HEK293 (cell line): ENCODE results near the gene KLHL11.
A peak's percentile ranks its signal among the peaks of the same experiment; 100 is the strongest.

Source experiments
- CTCF ChIA-PET: fragments of 350-600 bp; formaldehyde crosslinking; extraction: SDS; loops from one replicate; lab custom pipeline; 2021; ENCODE audit warnings: antibody characterized with exemption; lab: Yijun Ruan, JAX
- POLR2A ChIA-PET: fragments of 300-600 bp; formaldehyde crosslinking; extraction: SDS; loops from one replicate; lab custom pipeline; 2020; ENCODE audit warnings: antibody characterized with exemption, inconsistent platforms; lab: Yijun Ruan, JAX
- H3K27ac ChIP-seq: fragments of 200-500 bp; sonication (Bioruptor generic); 2 replicates; pipeline ENCODE4 v1.5.1; 2014; ENCODE audit warnings: low read depth, low read length, control low read depth, inconsistent platforms; ENCODE audit errors: extremely low read depth
- H3K36me3 ChIP-seq, 2 experiments: fragments of 200-500 bp in 1 of 2; sonication (Bioruptor generic) in 1 of 2; 1 replicate in 1 of 2; 2 replicates in 1 of 2; pipeline ENCODE4 v1.5.1; 2014 to 2017; ENCODE audit warnings: inconsistent platforms in 2 of 2, low read length in 2 of 2; ENCODE audit not compliant: control insufficient read depth in 2 of 2, insufficient read depth in 1 of 2
- H3K4me1 ChIP-seq: fragments of 200-500 bp; sonication (Bioruptor generic); 2 replicates; pipeline ENCODE4 v1.5.1; 2014; ENCODE audit warnings: mild to moderate bottlenecking, low read length, inconsistent platforms; ENCODE audit not compliant: control insufficient read depth, insufficient read depth
- H3K4me3 ChIP-seq: 2 replicates; pipeline ENCODE4 v1.5.1; 2011; ENCODE audit warnings: low read depth, mild to moderate bottlenecking, control low read depth, low read length, moderate library complexity
- H3K9me3 ChIP-seq: fragments of 200-500 bp; sonication (Bioruptor generic); 2 replicates; pipeline ENCODE4 v1.5.1; 2014; ENCODE audit warnings: low read depth, low read length, inconsistent platforms; ENCODE audit not compliant: control insufficient read depth, insufficient read depth
- BCL11A ChIP-seq: fragments of 450-650 bp; formaldehyde crosslinking; IDR thresholded peaks from 2 replicates; pipeline ENCODE4 v1.5.1; 2016; ENCODE audit warnings: low read depth, missing biosample characterization, missing genetic modification characterization
- GLIS1 ChIP-seq: fragments of 450-650 bp; formaldehyde crosslinking; IDR thresholded peaks from 2 replicates; pipeline ENCODE4 v1.5.1; 2016; ENCODE audit warnings: missing biosample characterization, missing genetic modification characterization
- PRDM1 ChIP-seq: fragments of 450-650 bp; formaldehyde crosslinking; IDR thresholded peaks from 2 replicates; pipeline ENCODE4; 2016; ENCODE audit warnings: missing biosample characterization, missing genetic modification characterization
- REPIN1 ChIP-seq: fragments of 450-650 bp; formaldehyde crosslinking; IDR thresholded peaks from 2 replicates; pipeline ENCODE4 v1.5.1; 2017; ENCODE audit warnings: missing biosample characterization, missing genetic modification characterization, low read depth
- SCRT1 ChIP-seq: fragments of 450-650 bp; formaldehyde crosslinking; IDR thresholded peaks from 2 replicates; pipeline ENCODE4 v1.5.1; 2016; ENCODE audit warnings: missing biosample characterization, missing genetic modification characterization, borderline replicate concordance
- SCRT2 ChIP-seq: fragments of 450-650 bp; formaldehyde crosslinking; IDR thresholded peaks from 2 replicates; pipeline ENCODE4 v1.5.1; 2016; ENCODE audit warnings: missing biosample characterization, missing genetic modification characterization
- SP2 ChIP-seq: fragments of 450-650 bp; formaldehyde crosslinking; IDR thresholded peaks from 2 replicates; pipeline ENCODE4 v1.5.1; 2016; ENCODE audit warnings: missing biosample characterization, missing genetic modification characterization
- ZFP3 ChIP-seq: fragments of 450-650 bp; formaldehyde crosslinking; IDR thresholded peaks from 2 replicates; pipeline ENCODE4 v1.5.1; 2016; ENCODE audit warnings: low read depth, missing biosample characterization, missing genetic modification characterization
- ZIC2 ChIP-seq: fragments of 450-650 bp; formaldehyde crosslinking; IDR thresholded peaks from 2 replicates; pipeline ENCODE4 v1.5.1; 2016; ENCODE audit warnings: missing biosample characterization, missing genetic modification characterization
- ZNF10 ChIP-seq: fragments of 450-650 bp; formaldehyde crosslinking; IDR thresholded peaks from 2 replicates; pipeline ENCODE4 v1.5.1; 2017; ENCODE audit warnings: missing biosample characterization, missing genetic modification characterization
- ZNF121 ChIP-seq: fragments of 450-650 bp; formaldehyde crosslinking; IDR thresholded peaks from 2 replicates; pipeline ENCODE4 v1.5.1; 2016; ENCODE audit warnings: missing biosample characterization, missing genetic modification characterization
- ZNF341 ChIP-seq: fragments of 450-650 bp; formaldehyde crosslinking; IDR thresholded peaks from 2 replicates; pipeline ENCODE4; 2016; ENCODE audit warnings: low read depth, missing biosample characterization, missing genetic modification characterization
- ZNF423 ChIP-seq: fragments of 450-650 bp; formaldehyde crosslinking; IDR thresholded peaks from 2 replicates; pipeline ENCODE4 v1.5.1; 2016; ENCODE audit warnings: missing biosample characterization, missing genetic modification characterization
- ZNF548 ChIP-seq: fragments of 450-650 bp; formaldehyde crosslinking; IDR thresholded peaks from 2 replicates; pipeline ENCODE4 v1.5.1; 2016; ENCODE audit warnings: missing biosample characterization, missing genetic modification characterization
- ZNF561 ChIP-seq: fragments of 450-650 bp; IDR thresholded peaks from 2 replicates; pipeline ENCODE4 v1.5.1; 2018; ENCODE audit warnings: missing biosample characterization, missing genetic modification characterization, borderline replicate concordance
- ZNF600 ChIP-seq: fragments of 450-650 bp; formaldehyde crosslinking; IDR thresholded peaks from 2 replicates; pipeline ENCODE4 v1.5.1; 2016; ENCODE audit warnings: missing biosample characterization, missing genetic modification characterization
- ZNF664 ChIP-seq: fragments of 450-650 bp; formaldehyde crosslinking; IDR thresholded peaks from 2 replicates; pipeline ENCODE4 v1.5.1; 2016; ENCODE audit warnings: missing biosample characterization, missing genetic modification characterization
- ZSCAN16 ChIP-seq: fragments of 450-650 bp; formaldehyde crosslinking; IDR thresholded peaks from 2 replicates; pipeline ENCODE4 v1.5.1; 2016; ENCODE audit warnings: missing biosample characterization, missing genetic modification characterization
- TF ChIP-seq, protein P1 (sequence below): fragments of 450-650 bp; formaldehyde crosslinking; IDR thresholded peaks from 2 replicates; pipeline ENCODE4 v1.5.1; 2017; ENCODE audit warnings: missing biosample characterization, missing genetic modification characterization
- TF ChIP-seq, protein P2 (sequence below): fragments of 450-650 bp; formaldehyde crosslinking; IDR thresholded peaks from 2 replicates; pipeline ENCODE4 v1.5.1; 2016; ENCODE audit warnings: missing biosample characterization, missing genetic modification characterization
- TF ChIP-seq, protein P3 (sequence below): fragments of 450-650 bp; formaldehyde crosslinking; IDR thresholded peaks from 2 replicates; pipeline ENCODE4 v1.5.1; 2016; ENCODE audit warnings: missing biosample characterization, missing genetic modification characterization
- TF ChIP-seq, protein P4 (sequence below): fragments of 450-650 bp; formaldehyde crosslinking; IDR thresholded peaks from 2 replicates; pipeline ENCODE4 v1.5.1; 2017; ENCODE audit warnings: missing biosample characterization, missing genetic modification characterization
- TF ChIP-seq, protein P5 (sequence below): fragments of 450-650 bp; formaldehyde crosslinking; IDR thresholded peaks from 2 replicates; pipeline ENCODE4 v1.5.1; 2017; ENCODE audit warnings: missing biosample characterization, missing genetic modification characterization
- TF ChIP-seq, protein P6 (sequence below): fragments of 450-650 bp; formaldehyde crosslinking; IDR thresholded peaks from 2 replicates; pipeline ENCODE4 v1.5.1; 2016; ENCODE audit warnings: missing biosample characterization, missing genetic modification characterization

The KLHL11 gene

GRCh38 chr17:41865596-41865893 lies 322 bp upstream of the KLHL11 start:
- CTCF ChIA-PET = no interaction called here
- TF ChIP-seq, protein P1, sequence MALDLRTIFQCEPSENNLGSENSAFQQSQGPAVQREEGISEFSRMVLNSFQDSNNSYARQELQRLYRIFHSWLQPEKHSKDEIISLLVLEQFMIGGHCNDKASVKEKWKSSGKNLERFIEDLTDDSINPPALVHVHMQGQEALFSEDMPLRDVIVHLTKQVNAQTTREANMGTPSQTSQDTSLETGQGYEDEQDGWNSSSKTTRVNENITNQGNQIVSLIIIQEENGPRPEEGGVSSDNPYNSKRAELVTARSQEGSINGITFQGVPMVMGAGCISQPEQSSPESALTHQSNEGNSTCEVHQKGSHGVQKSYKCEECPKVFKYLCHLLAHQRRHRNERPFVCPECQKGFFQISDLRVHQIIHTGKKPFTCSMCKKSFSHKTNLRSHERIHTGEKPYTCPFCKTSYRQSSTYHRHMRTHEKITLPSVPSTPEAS = no peak
- TF ChIP-seq GLIS1 (peak; percentile 99), ZNF561 (0 out of 2 replicates have a peak, but pooled peaks have one; percentile 3), ZNF600 (peak; percentile 31; the same call in 1 of the 2 replicates), ZNF664 (tag by site-specific recombination) (no peak), SCRT2 (tag by site-specific recombination) (peak; percentile 85), ZIC2 (peak; percentile 91), ZNF423 (tag by site-specific recombination) (0 out of 2 replicates have a peak, but pooled peaks have one; percentile 28), REPIN1 (tag by site-specific recombination) (no peak), ZNF121 (tag by site-specific recombination) (no peak), BCL11A (tag by site-specific recombination) (peak; percentile 61; the same call in 1 of the 2 replicates), ZFP3 (tag by site-specific recombination) (no peak), SCRT1 (tag by site-specific recombination) (peak; percentile 78), ZSCAN16 (tag by site-specific recombination) (peak; percentile 39; the same call in 1 of the 2 replicates)
- TF ChIP-seq, protein P2, sequence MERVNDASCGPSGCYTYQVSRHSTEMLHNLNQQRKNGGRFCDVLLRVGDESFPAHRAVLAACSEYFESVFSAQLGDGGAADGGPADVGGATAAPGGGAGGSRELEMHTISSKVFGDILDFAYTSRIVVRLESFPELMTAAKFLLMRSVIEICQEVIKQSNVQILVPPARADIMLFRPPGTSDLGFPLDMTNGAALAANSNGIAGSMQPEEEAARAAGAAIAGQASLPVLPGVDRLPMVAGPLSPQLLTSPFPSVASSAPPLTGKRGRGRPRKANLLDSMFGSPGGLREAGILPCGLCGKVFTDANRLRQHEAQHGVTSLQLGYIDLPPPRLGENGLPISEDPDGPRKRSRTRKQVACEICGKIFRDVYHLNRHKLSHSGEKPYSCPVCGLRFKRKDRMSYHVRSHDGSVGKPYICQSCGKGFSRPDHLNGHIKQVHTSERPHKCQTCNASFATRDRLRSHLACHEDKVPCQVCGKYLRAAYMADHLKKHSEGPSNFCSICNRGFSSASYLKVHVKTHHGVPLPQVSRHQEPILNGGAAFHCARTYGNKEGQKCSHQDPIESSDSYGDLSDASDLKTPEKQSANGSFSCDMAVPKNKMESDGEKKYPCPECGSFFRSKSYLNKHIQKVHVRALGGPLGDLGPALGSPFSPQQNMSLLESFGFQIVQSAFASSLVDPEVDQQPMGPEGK = 0 out of 2 replicates have a peak, but pooled peaks have one; percentile 25
- TF ChIP-seq, protein P3, sequence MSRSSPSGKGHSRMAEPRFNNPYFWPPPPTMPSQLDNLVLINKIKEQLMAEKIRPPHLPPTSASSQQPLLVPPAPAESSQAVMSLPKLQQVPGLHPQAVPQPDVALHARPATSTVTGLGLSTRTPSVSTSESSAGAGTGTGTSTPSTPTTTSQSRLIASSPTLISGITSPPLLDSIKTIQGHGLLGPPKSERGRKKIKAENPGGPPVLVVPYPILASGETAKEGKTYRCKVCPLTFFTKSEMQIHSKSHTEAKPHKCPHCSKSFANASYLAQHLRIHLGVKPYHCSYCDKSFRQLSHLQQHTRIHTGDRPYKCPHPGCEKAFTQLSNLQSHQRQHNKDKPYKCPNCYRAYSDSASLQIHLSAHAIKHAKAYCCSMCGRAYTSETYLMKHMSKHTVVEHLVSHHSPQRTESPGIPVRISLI (tag by site-specific recombination) = no peak
- TF ChIP-seq, all 188 proteins: peak for 10
- POLR2A ChIA-PET = interaction anchor here (0.7 to 2.5 kb wide), 17 partner anchors 8 to 177 kb away, joined by 3 to 25 read pairs (median 4); partner anchors contain the start of genes ACLY, EIF1, FKBP10 and KLHL10
- Histone ChIP-seq H3K27ac (no peak overlapping the region), H3K4me1 (peaks cover 16% of the 10 kb centered on the region), H3K36me3 (peaks cover 22 to 37% of the 10 kb centered on the region in 2 experiments), H3K9me3 (no peaks in the 10 kb centered on the region), H3K4me3 (peak overlapping the region; percentile 33)

- H3K4me1 ChIP-seq = peaks cover 21% of the 10 kb centered on the region
- ChIA-PET POLR2A (interaction anchor here (0.5 to 2.5 kb wide), 25 partner anchors 9 to 559 kb away, joined by 3 to 25 read pairs (median 4); partner anchors contain the start of genes ACLY, CAVIN1, FKBP10 and HAP1), CTCF (interaction anchor here (0.6 to 1.5 kb wide), 10 partner anchors 15 to 1201 kb away, joined by 3 to 10 read pairs (median 4); partner anchors contain the start of gene KLHL10)
- peak overlapping the region; percentile 96 for H3K4me3 ChIP-seq
- H3K9me3 ChIP-seq = no peaks in the 10 kb centered on the region
- peaks cover 22 to 26% of the 10 kb centered on the region in 2 experiments for H3K36me3 ChIP-seq
- H3K27ac ChIP-seq = peak overlapping the region; percentile 91; the same call in 1 of the 2 replicates
- TF ChIP-seq, protein P4, sequence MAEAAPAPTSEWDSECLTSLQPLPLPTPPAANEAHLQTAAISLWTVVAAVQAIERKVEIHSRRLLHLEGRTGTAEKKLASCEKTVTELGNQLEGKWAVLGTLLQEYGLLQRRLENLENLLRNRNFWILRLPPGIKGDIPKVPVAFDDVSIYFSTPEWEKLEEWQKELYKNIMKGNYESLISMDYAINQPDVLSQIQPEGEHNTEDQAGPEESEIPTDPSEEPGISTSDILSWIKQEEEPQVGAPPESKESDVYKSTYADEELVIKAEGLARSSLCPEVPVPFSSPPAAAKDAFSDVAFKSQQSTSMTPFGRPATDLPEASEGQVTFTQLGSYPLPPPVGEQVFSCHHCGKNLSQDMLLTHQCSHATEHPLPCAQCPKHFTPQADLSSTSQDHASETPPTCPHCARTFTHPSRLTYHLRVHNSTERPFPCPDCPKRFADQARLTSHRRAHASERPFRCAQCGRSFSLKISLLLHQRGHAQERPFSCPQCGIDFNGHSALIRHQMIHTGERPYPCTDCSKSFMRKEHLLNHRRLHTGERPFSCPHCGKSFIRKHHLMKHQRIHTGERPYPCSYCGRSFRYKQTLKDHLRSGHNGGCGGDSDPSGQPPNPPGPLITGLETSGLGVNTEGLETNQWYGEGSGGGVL (tag by site-specific recombination) = peak; percentile 81
- peak; percentile 54 for TF ChIP-seq SP2 (tag by site-specific recombination)
- peak; percentile 32; the same call in 1 of the 2 replicates for TF ChIP-seq ZNF341 (tag by site-specific recombination)
- TF ChIP-seq, protein P5, sequence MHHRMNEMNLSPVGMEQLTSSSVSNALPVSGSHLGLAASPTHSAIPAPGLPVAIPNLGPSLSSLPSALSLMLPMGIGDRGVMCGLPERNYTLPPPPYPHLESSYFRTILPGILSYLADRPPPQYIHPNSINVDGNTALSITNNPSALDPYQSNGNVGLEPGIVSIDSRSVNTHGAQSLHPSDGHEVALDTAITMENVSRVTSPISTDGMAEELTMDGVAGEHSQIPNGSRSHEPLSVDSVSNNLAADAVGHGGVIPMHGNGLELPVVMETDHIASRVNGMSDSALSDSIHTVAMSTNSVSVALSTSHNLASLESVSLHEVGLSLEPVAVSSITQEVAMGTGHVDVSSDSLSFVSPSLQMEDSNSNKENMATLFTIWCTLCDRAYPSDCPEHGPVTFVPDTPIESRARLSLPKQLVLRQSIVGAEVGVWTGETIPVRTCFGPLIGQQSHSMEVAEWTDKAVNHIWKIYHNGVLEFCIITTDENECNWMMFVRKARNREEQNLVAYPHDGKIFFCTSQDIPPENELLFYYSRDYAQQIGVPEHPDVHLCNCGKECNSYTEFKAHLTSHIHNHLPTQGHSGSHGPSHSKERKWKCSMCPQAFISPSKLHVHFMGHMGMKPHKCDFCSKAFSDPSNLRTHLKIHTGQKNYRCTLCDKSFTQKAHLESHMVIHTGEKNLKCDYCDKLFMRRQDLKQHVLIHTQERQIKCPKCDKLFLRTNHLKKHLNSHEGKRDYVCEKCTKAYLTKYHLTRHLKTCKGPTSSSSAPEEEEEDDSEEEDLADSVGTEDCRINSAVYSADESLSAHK = no peak
- TF ChIP-seq PRDM1 (tag by site-specific recombination) = peak; percentile 32
- TF ChIP-seq, protein P6, sequence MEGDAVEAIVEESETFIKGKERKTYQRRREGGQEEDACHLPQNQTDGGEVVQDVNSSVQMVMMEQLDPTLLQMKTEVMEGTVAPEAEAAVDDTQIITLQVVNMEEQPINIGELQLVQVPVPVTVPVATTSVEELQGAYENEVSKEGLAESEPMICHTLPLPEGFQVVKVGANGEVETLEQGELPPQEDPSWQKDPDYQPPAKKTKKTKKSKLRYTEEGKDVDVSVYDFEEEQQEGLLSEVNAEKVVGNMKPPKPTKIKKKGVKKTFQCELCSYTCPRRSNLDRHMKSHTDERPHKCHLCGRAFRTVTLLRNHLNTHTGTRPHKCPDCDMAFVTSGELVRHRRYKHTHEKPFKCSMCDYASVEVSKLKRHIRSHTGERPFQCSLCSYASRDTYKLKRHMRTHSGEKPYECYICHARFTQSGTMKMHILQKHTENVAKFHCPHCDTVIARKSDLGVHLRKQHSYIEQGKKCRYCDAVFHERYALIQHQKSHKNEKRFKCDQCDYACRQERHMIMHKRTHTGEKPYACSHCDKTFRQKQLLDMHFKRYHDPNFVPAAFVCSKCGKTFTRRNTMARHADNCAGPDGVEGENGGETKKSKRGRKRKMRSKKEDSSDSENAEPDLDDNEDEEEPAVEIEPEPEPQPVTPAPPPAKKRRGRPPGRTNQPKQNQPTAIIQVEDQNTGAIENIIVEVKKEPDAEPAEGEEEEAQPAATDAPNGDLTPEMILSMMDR = peak; percentile 41; the same call in 1 of the 2 replicates
- TF ChIP-seq ZNF10 (tag by site-specific recombination) = peak; percentile 20; the same call in 1 of the 2 replicates
- TF ChIP-seq SCRT2 (tag by site-specific recombination) = 0 out of 2 replicates have a peak, but pooled peaks have one; percentile 91
- TF ChIP-seq ZNF548 (tag by site-specific recombination) = no peak
Measured at GRCh38 chr17:41864498-41864835, 756 bp downstream of the KLHL11 start.
